Measurements from ENCODE around the gene CRYBB3. TPM values are rescaled to one million over a fixed set of nuclear protein-coding genes. Genes with fewer than 3 reads are reported as not detected.
A peak's percentile ranks its signal among the peaks of the same experiment; 100 is the strongest.

CRYBB3 gene
- total and polyA plus RNA-seq, 2 of the 13 experiments (the other 11 are each of a cell fraction or from before 2014, with no cell fraction given): 0.18 to 0.28 TPM

GRCh38 chr22:25197340-25197739 is 2.3 kb upstream of the CRYBB3 start (continued):
- TF ChIP-seq, protein P1, sequence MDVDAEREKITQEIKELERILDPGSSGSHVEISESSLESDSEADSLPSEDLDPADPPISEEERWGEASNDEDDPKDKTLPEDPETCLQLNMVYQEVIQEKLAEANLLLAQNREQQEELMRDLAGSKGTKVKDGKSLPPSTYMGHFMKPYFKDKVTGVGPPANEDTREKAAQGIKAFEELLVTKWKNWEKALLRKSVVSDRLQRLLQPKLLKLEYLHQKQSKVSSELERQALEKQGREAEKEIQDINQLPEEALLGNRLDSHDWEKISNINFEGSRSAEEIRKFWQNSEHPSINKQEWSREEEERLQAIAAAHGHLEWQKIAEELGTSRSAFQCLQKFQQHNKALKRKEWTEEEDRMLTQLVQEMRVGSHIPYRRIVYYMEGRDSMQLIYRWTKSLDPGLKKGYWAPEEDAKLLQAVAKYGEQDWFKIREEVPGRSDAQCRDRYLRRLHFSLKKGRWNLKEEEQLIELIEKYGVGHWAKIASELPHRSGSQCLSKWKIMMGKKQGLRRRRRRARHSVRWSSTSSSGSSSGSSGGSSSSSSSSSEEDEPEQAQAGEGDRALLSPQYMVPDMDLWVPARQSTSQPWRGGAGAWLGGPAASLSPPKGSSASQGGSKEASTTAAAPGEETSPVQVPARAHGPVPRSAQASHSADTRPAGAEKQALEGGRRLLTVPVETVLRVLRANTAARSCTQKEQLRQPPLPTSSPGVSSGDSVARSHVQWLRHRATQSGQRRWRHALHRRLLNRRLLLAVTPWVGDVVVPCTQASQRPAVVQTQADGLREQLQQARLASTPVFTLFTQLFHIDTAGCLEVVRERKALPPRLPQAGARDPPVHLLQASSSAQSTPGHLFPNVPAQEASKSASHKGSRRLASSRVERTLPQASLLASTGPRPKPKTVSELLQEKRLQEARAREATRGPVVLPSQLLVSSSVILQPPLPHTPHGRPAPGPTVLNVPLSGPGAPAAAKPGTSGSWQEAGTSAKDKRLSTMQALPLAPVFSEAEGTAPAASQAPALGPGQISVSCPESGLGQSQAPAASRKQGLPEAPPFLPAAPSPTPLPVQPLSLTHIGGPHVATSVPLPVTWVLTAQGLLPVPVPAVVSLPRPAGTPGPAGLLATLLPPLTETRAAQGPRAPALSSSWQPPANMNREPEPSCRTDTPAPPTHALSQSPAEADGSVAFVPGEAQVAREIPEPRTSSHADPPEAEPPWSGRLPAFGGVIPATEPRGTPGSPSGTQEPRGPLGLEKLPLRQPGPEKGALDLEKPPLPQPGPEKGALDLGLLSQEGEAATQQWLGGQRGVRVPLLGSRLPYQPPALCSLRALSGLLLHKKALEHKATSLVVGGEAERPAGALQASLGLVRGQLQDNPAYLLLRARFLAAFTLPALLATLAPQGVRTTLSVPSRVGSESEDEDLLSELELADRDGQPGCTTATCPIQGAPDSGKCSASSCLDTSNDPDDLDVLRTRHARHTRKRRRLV (CRISPR knock-in tag; IDR thresholded peaks at IDR 0.05): no peak
- TF ChIP-seq, protein P2, sequence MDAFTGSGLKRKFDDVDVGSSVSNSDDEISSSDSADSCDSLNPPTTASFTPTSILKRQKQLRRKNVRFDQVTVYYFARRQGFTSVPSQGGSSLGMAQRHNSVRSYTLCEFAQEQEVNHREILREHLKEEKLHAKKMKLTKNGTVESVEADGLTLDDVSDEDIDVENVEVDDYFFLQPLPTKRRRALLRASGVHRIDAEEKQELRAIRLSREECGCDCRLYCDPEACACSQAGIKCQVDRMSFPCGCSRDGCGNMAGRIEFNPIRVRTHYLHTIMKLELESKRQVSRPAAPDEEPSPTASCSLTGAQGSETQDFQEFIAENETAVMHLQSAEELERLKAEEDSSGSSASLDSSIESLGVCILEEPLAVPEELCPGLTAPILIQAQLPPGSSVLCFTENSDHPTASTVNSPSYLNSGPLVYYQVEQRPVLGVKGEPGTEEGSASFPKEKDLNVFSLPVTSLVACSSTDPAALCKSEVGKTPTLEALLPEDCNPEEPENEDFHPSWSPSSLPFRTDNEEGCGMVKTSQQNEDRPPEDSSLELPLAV (CRISPR knock-in tag; conservative IDR thresholded peaks at IDR 0.05; ENCODE audit: low read depth): no peak
- TF ChIP-seq GATAD2A (CRISPR knock-in tag; IDR thresholded peaks at IDR 0.05) (no peak), JARID2 (CRISPR knock-in tag; IDR thresholded peaks at IDR 0.05; ENCODE audit: insufficient replicate concordance) (no peak), CERS6 (CRISPR knock-in tag; IDR thresholded peaks at IDR 0.05) (no peak)

GRCh38 chr22:25200967-25201366 is 1.3 kb downstream of the CRYBB3 start:
- Histone ChIP-seq H3K4me1 (ENCODE audit: insufficient read depth, low read length) (no peaks in the 10 kb centered on the region), H4K20me1 (ENCODE audit: insufficient read depth, low read length) (no peaks in the 10 kb centered on the region), H3K36me3 (replicated peaks in 1 of 2; ENCODE audit: control insufficient read depth in 1 of 2, insufficient read depth in 2 of 2, low read length in 2 of 2) (peaks cover under 1 to 5% of the 10 kb centered on the region in 2 experiments; a peak in 2 of 5 replicates), H3K9ac (ENCODE audit: insufficient read depth, low read depth, low read length) (no peak overlapping the region), H3K79me2 (ENCODE audit: insufficient read depth, low read length) (no peaks in the 10 kb centered on the region), H3K27ac (ENCODE audit: extremely low read length, insufficient read depth, low read length) (no peak overlapping the region), H3K4me2 (ENCODE audit: low read depth, low read length) (no peak overlapping the region), H3K27me3 (ENCODE audit: control insufficient read depth in 1 of 2, insufficient read depth in 2 of 2, low read length in 2 of 2) (no peaks in the 10 kb centered on the region), H3K4me3 (replicated peaks in 1 of 3; ENCODE audit: insufficient read depth in 1 of 3, low read depth in 2 of 3, low read length in 3 of 3) (no peak overlapping the region), H3K9me3 (ENCODE audit: low read length) (no peaks in the 10 kb centered on the region), H2AFZ (ENCODE audit: low read length) (no peak overlapping the region)
- intact Hi-C loops (cut with micrococcal nuclease; ENCODE audit: unreplicated experiment): no loop called here
- in situ Hi-C loops (cut with HindIII; ENCODE audit: extremely low pct_ligation_motif_present, low pct_unique_long_range_greater_than_20kb): no loop called here
- no peak for DNase-seq (ENCODE audit: low spot score)
- FAIRE-seq: no peak
- WGBS (ENCODE audit: low lambda C conversion rate): 93% methylated on average over 3 of the region's 7 CpGs
- TF ChIP-seq AKAP8 (CRISPR knock-in tag; IDR thresholded peaks at IDR 0.05) (no peak), TBL1XR1 (IDR thresholded peaks at IDR 0.05; ENCODE audit: borderline replicate concordance, low read length, partially characterized antibody) (no peak), GMEB2 (CRISPR knock-in tag; IDR thresholded peaks at IDR 0.05; ENCODE audit: low read depth) (no peak), ZNF629 (CRISPR knock-in tag; conservative IDR thresholded peaks at IDR 0.05) (peak; percentile 61)
- TF ChIP-seq, protein P3, sequence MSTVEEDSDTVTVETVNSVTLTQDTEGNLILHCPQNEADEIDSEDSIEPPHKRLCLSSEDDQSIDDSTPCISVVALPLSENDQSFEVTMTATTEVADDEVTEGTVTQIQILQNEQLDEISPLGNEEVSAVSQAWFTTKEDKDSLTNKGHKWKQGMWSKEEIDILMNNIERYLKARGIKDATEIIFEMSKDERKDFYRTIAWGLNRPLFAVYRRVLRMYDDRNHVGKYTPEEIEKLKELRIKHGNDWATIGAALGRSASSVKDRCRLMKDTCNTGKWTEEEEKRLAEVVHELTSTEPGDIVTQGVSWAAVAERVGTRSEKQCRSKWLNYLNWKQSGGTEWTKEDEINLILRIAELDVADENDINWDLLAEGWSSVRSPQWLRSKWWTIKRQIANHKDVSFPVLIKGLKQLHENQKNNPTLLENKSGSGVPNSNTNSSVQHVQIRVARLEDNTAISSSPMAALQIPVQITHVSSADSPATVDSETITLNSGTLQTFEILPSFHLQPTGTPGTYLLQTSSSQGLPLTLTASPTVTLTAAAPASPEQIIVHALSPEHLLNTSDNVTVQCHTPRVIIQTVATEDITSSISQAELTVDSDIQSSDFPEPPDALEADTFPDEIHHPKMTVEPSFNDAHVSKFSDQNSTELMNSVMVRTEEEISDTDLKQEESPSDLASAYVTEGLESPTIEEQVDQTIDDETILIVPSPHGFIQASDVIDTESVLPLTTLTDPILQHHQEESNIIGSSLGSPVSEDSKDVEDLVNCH (CRISPR knock-in tag; IDR thresholded peaks at IDR 0.05): no peak
- no peak for ATAC-seq
- ChIA-PET CTCF (ENCODE audit: low intra/inter-chr PET ratio, low total read pairs) (no interaction called here), POLR2A (no interaction called here)
- BruUV-seq (replicated peaks): no TSS peak

All from HepG2 (cell line).